MM.1S (cell line): ENCODE results near the gene IFNK.

Experiments used
- EZH2 ChIP-seq: fragments of 300-600 bp; sonication (generic); optimal IDR thresholded peaks from 2 replicates; pipeline ENCODE3; 2017; ENCODE audit warnings: low read depth, mild to moderate bottlenecking, antibody characterized with exemption, low read length, mixed read lengths
- EZH2phosphoT487 ChIP-seq: fragments of 300-600 bp; sonication (generic); IDR thresholded peaks from 2 replicates; pipeline ENCODE4 v1.6.1; 2018; ENCODE audit warnings: antibody characterized with exemption, low read length
- TF ChIP-seq, protein P1 (sequence below): fragments of 300-600 bp; sonication (generic); IDR thresholded peaks from 2 replicates; pipeline ENCODE4 v1.5.1; 2016; ENCODE audit warnings: antibody characterized with exemption, low read length, mixed read lengths

DNA sequence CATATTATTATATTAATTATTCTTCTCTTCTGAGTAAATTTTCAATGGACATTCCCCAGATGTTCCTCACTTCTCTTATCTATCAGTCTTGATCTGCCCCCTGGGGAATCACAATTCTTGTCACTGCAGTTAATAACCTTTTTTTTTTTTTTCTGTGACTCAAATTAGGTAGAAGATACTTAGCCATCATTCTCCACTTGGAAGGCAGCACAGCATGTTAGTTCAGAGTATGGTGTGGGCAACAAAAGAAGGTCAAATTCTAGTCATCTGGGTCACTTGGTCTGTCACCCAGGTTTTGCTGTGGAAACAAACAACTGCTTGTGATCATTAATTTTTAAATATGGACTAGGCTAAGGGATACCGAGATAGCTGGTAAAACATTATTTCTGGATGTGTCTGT, 13.7 kb downstream of the IFNK start:
- TF ChIP-seq, protein P1, sequence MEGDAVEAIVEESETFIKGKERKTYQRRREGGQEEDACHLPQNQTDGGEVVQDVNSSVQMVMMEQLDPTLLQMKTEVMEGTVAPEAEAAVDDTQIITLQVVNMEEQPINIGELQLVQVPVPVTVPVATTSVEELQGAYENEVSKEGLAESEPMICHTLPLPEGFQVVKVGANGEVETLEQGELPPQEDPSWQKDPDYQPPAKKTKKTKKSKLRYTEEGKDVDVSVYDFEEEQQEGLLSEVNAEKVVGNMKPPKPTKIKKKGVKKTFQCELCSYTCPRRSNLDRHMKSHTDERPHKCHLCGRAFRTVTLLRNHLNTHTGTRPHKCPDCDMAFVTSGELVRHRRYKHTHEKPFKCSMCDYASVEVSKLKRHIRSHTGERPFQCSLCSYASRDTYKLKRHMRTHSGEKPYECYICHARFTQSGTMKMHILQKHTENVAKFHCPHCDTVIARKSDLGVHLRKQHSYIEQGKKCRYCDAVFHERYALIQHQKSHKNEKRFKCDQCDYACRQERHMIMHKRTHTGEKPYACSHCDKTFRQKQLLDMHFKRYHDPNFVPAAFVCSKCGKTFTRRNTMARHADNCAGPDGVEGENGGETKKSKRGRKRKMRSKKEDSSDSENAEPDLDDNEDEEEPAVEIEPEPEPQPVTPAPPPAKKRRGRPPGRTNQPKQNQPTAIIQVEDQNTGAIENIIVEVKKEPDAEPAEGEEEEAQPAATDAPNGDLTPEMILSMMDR: no peak
- TF ChIP-seq EZH2phosphoT487 (no peak), EZH2 (no peak)
